Breast epithelium (tissue), 4 donors: ENCODE results near the gene SRRM5. TPM values are rescaled to one million over a fixed set of nuclear protein-coding genes. Genes with fewer than 3 reads are reported as not detected.
A peak's percentile ranks its signal among the peaks of the same experiment; 100 is the strongest.

ENCODE experiments used
- DNase-seq, 2 donors: peaks; one replicate each; pipeline ENCODE4 v3.0.0-alpha.2; 2019; ENCODE audit warnings: low spot score in 2 of 2
- H3K27ac ChIP-seq, 2 donors: fragments of 200-600 bp; sonication (generic) in 1 of 2; one replicate each; pipeline ENCODE4 v1.5.1; 2016 to 2019; ENCODE audit warnings: mild to moderate bottlenecking in 1 of 2
- H3K27me3 ChIP-seq, 2 donors: fragments of 200-600 bp; sonication (generic) in 1 of 2; one replicate each; pipeline versions ENCODE4 v1.5.1 to v1.6.0; 2017 to 2019; ENCODE audit warnings: control low read depth in 1 of 2, mild to moderate bottlenecking in 1 of 2
- H3K36me3 ChIP-seq: fragments of 200-600 bp; one replicate; pipeline ENCODE4 v1.5.1; 2019
- H3K4me1 ChIP-seq, 2 donors: fragments of 200-600 bp; sonication (generic); one replicate each; pipeline ENCODE4 v1.5.1; 2016 to 2019; ENCODE audit warnings: control low read depth in 1 of 2
- H3K4me3 ChIP-seq, 3 donors: fragments of 200-600 bp; sonication (generic); 1 replicate in 2 of 3; 2 replicates in 1 of 3; pipeline ENCODE4 v1.5.1; 2016 to 2019; ENCODE audit warnings: mild to moderate bottlenecking in 3 of 3, moderate library complexity in 2 of 3
- H3K9me3 ChIP-seq, 2 donors: fragments of 200-600 bp; sonication (generic) in 1 of 2; one replicate each; pipeline ENCODE4 v1.5.1; 2016 to 2019; ENCODE audit warnings: control low read depth in 1 of 2
- CTCF ChIP-seq, 3 donors: fragments of 450-650 bp; IDR thresholded peaks; one replicate each; pipeline ENCODE4 v1.5.1; 2016 to 2017; ENCODE audit warnings: antibody characterized with exemption in 3 of 3, mild to moderate bottlenecking in 3 of 3, moderate library complexity in 3 of 3
- POLR2A ChIP-seq: fragments of 450-650 bp; IDR thresholded peaks from one replicate; pipeline ENCODE4 v1.6.1; 2016; ENCODE audit warnings: antibody characterized with exemption, mild to moderate bottlenecking, moderate library complexity
- POLR2AphosphoS5 ChIP-seq, 3 donors: sonication (generic); formaldehyde crosslinking; IDR thresholded peaks; one replicate each; pipeline ENCODE4 v1.6.1; 2017; ENCODE audit warnings: antibody characterized with exemption in 3 of 3
- intact Hi-C: fragments of 100-400 bp; cut with DNase I; formaldehyde crosslinking; loops from one replicate; pipeline ENCODE4 v1.15.1; 2023; ENCODE audit warnings: low total_unique reads
- total RNA-seq, 3 donors: library from RNA; depleted of rRNA; stranded (reverse); fragments of >200 nt; gene quantifications; one replicate each; pipeline ENCODE4 v1.1.0, GENCODE V29; 2016

Gene SRRM5
- total RNA-seq, 3 donors from 2014 or later = 0.32 to 1.6 (median 0.33) TPM

DNA sequence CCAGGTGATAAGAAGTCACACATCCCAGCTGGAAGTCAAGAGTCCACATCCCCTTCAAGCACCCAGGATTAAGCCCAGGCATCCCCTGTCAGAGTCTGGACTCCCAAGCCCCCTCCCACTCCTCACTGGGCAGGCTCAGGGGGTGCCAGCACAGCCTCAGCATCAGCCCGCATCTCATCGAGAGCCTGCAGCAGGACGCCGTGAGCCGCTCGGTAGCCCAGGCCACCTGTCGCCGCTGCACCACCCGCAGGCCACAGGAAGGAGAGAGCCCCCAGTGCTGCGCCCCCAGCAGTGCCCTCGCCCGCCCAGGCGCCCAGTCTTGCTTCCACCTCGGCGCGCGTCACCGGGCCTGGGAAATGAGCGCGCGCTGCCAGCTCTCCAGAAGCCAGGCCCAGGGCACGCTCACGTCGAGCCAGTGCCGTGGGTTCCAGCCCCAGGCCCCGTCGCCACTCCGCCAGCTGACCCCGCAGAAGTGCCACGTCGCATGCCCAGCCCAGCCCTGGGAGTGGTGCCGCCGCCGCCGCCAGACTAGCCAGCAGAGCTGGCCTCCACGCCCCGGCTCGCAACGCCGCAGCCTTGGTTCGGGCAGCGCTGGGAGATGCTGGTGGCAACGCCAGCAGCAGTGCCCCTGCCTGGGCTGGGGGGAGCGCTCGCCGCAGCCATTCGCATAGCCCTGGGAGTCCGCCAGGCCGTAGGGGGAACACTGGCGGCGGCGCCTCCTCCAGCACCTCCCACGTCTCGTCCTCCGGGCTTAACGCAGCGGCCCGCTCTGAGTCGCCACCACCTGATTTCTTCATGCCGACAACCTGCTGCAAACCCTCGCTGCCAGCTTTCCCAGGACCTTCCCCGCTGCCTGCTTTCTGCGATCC lies 19.8 kb upstream of the SRRM5 start:
- no peaks in the 10 kb centered on the region for H3K9me3 ChIP-seq
- no peak overlapping the region for H3K4me3 ChIP-seq
- peaks cover 4 to 5% of the 10 kb centered on the region in 2 donors for H3K4me1 ChIP-seq
- no peak overlapping the region for H3K27ac ChIP-seq
- TF ChIP-seq POLR2AphosphoS5 (IDR thresholded peaks at IDR 0.05) = no peak
- no peak for TF ChIP-seq POLR2A
- no peak for TF ChIP-seq CTCF (IDR thresholded peaks at IDR 0.05)
- H3K36me3 ChIP-seq = peaks cover 6% of the 10 kb centered on the region
- H3K27me3 ChIP-seq = no peaks in the 10 kb centered on the region
- intact Hi-C loops = loop anchor here (10.0 kb wide), 1 partner anchor 57 kb away; the partner anchor contains the start of gene ZNF575
- no peak for DNase-seq

DNA sequence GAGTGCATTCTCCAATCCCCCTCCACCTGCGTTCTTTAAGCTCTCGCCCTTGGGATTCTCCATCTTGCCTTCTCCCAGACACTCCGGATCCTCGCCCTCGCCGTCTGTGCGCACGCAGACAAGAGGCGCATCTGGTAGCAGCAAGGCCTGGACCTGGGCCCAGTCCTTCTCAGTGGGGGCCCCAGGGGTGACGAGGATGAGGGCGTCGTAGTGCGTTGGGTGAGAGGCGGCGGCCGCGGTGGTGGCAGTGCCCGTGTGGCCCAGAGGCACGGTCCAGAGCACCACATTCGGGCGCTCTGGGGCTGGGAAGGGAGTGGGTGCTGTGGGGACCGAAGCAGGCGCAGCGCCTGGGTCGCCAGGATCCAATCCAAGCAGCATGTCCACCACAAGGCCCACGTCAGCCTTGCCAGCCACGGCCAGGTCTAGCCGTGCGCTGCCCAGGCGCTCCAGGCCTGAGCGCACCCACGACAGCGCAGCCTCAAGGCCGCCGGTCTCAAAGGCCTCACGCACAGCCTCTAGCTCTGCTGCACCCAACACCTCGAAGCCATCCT lies 19.0 kb upstream of the SRRM5 start:
- peaks cover 6% of the 10 kb centered on the region for H3K36me3 ChIP-seq

DNA sequence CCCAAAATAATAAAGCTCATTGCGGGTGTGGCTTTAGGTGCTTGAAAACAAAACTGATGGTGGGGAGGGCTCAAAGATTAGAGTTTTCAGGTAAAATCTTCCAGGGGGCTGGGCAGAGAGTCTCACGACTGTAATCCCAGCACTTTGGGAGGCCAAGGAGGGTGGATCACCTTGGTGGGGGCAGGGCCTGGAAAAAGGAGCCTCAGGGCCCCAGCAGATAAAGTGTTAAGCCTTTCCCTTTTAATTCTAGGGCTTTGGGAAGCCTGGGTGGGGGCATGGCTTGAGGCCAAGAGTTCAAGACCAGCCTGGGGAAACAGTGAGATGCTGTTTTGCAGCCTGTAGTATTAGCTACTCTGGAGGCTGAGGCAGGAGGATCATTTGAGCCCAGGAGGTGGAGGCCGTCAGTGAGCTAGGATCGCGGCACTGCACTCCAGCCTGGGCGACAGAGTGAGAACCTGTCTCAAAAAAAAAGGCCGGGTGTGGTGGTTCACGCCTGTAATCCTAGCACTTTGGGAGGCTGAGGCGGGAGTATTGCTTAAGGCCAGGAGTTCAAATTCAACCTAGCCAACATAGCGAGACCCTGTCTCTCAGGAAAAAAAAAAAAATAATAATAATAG lies 17.7 kb upstream of the SRRM5 start:
- intact Hi-C loops = loop anchor here (10.0 kb wide), 1 partner anchor 59 kb away; the partner anchor contains the start of gene ZNF575
- H3K4me1 ChIP-seq = peaks cover 9 to 13% of the 10 kb centered on the region in 2 donors
- H3K4me3 ChIP-seq = peak overlapping the region; percentile 66 to 75 (median 71)
- H3K9me3 ChIP-seq = no peaks in the 10 kb centered on the region
- peak overlapping the region; percentile 98 for H3K27ac ChIP-seq
- H3K27me3 ChIP-seq = no peaks in the 10 kb centered on the region
- TF ChIP-seq CTCF (IDR thresholded peaks at IDR 0.05) = no peak
- TF ChIP-seq POLR2A = no peak
- TF ChIP-seq POLR2AphosphoS5 (IDR thresholded peaks at IDR 0.05) = no peak
- H3K36me3 ChIP-seq = peaks cover 6% of the 10 kb centered on the region
- DNase-seq = no peak

More for the DNA sequence above, 19.0 kb upstream of the SRRM5 start:
- DNase-seq = no peak
- TF ChIP-seq POLR2AphosphoS5 (IDR thresholded peaks at IDR 0.05) = no peak
- TF ChIP-seq CTCF (IDR thresholded peaks at IDR 0.05) = no peak
- TF ChIP-seq POLR2A = no peak
- no peaks in the 10 kb centered on the region for H3K9me3 ChIP-seq
- H3K4me3 ChIP-seq = no peak overlapping the region
- intact Hi-C loops = loop anchor here (10.0 kb wide), 1 partner anchor 58 kb away; the partner anchor contains the start of gene ZNF575
- peaks cover 9 to 12% of the 10 kb centered on the region in 2 donors for H3K4me1 ChIP-seq
- no peak overlapping the region for H3K27ac ChIP-seq
- H3K27me3 ChIP-seq = no peaks in the 10 kb centered on the region

DNA sequence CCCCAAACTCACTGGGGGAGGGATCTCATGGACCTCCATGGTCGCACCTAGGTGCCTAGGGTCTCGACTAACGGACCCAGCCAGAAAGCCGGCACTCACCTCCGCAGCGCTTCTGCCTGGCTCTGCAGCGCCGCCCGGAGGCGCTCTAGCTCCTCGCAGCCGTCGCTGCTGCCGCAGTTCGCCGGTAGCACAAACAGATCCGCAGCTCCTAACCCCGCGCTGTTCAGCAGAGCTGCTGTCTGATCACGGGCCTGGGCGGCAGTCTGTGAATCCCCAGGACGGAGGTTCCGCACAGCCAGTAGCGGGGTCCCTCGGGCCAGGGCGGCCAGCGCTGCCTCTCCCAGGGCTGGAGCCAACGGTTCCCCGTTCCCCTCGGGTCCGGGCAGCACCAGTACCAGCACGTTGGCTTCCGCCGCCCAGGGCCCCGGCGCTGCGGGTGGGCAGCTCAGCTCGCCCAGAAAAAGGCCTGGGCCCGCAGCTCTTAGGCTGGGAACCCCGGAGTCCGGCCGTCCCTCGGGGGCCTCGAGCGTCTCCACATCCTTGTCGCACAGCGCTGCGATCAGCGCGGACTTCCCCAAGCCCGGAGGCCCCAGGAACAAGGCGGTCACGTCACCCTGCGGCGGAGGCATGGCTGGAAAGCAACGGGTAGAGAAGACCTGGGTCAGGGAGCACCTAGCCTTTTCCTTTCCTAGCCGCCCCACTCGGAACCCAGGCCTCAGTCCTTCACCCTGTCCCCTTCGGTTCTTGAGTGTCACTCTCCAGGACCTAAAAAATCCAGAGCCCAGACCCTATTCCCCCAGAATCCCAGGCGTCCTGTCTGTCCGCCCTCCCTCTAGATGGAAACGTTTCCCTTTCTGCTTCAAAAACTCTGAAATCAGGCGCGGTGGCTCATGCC lies 16.9 kb upstream of the SRRM5 start:
- Histone ChIP-seq H3K27me3 (no peaks in the 10 kb centered on the region), H3K4me1 (peaks cover 9 to 13% of the 10 kb centered on the region in 2 donors), H3K27ac (peak overlapping the region; percentile 98), H3K4me3 (peak overlapping the region; percentile 66 to 75 (median 71)), H3K36me3 (peaks cover 6% of the 10 kb centered on the region), H3K9me3 (no peaks in the 10 kb centered on the region)
- DNase-seq = no peak
- intact Hi-C loops = loop anchor here (10.0 kb wide), 1 partner anchor 60 kb away; the partner anchor contains the start of gene ZNF575
- peak in 1 of 3 donors; percentile 4 for TF ChIP-seq POLR2AphosphoS5 (IDR thresholded peaks at IDR 0.05)
- TF ChIP-seq CTCF (IDR thresholded peaks at IDR 0.05) = peak; percentile 26 to 66 (median 41)
- no peak for TF ChIP-seq POLR2A
